Measurements from ENCODE around the gene PIK3R5.
"Not testable (repeated sequence)": the region's sequence is repeated elsewhere in the genome, so short reads cannot be mapped to it uniquely, and the experiment has no call there.

The PIK3R5 gene

GRCh38 chr17:8887301-8887700 lies 78.2 kb downstream of the PIK3R5 start:
- in situ Hi-C loops (cut with MboI; ENCODE audit: low sequenced_read_pairs, unreplicated experiment), result no loop called here
- no peak for DNase-seq (ENCODE audit: low spot score)
- TF ChIP-seq, protein P1, sequence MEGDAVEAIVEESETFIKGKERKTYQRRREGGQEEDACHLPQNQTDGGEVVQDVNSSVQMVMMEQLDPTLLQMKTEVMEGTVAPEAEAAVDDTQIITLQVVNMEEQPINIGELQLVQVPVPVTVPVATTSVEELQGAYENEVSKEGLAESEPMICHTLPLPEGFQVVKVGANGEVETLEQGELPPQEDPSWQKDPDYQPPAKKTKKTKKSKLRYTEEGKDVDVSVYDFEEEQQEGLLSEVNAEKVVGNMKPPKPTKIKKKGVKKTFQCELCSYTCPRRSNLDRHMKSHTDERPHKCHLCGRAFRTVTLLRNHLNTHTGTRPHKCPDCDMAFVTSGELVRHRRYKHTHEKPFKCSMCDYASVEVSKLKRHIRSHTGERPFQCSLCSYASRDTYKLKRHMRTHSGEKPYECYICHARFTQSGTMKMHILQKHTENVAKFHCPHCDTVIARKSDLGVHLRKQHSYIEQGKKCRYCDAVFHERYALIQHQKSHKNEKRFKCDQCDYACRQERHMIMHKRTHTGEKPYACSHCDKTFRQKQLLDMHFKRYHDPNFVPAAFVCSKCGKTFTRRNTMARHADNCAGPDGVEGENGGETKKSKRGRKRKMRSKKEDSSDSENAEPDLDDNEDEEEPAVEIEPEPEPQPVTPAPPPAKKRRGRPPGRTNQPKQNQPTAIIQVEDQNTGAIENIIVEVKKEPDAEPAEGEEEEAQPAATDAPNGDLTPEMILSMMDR (IDR thresholded peaks at IDR 0.05; ENCODE audit: borderline replicate concordance, control extremely low read depth, extremely low read depth, insufficient read depth, missing control alignments), result no peak

DNA sequence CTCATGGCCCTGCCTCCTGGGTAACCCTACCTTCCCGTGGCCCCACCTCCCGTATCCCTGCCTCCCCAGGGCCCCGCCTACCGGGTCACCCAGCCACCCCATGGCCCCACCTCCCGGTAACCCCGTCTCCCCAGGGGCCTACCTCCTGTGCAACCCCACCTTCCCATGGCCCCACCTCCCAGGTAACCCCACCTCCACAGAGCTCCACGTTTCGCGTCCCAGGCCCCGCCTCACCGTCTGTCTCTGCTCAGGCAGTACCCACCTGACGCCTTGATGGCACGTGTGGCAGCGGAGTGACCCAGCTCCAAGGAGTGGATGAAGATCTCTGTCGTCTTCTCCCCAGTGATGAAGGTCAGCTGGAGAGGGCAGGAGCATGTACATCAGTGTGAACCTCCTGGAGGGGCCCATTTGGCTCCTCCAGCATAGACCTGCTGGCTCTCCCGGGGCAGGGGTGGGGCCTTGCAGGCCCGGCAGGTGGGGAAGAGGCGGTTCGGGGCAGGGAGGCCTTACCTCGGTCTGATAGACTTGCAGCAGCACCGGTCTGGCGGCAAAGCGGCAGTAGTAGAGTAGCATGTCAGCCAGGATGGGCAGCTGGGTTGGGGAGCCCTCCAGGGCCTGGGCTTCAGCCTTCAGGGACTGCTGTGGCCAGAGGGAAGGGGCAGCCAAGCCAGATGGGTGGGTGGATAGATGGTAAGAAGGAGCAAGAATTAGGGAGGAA lies 79.4 kb downstream of the PIK3R5 start:
- TF ChIP-seq, protein P1 (IDR thresholded peaks at IDR 0.05; ENCODE audit: borderline replicate concordance, control extremely low read depth, extremely low read depth, insufficient read depth, missing control alignments), result no peak
- no peak for DNase-seq (ENCODE audit: low spot score)
- in situ Hi-C loops (cut with MboI; ENCODE audit: low sequenced_read_pairs, unreplicated experiment), result no loop called here

DNA sequence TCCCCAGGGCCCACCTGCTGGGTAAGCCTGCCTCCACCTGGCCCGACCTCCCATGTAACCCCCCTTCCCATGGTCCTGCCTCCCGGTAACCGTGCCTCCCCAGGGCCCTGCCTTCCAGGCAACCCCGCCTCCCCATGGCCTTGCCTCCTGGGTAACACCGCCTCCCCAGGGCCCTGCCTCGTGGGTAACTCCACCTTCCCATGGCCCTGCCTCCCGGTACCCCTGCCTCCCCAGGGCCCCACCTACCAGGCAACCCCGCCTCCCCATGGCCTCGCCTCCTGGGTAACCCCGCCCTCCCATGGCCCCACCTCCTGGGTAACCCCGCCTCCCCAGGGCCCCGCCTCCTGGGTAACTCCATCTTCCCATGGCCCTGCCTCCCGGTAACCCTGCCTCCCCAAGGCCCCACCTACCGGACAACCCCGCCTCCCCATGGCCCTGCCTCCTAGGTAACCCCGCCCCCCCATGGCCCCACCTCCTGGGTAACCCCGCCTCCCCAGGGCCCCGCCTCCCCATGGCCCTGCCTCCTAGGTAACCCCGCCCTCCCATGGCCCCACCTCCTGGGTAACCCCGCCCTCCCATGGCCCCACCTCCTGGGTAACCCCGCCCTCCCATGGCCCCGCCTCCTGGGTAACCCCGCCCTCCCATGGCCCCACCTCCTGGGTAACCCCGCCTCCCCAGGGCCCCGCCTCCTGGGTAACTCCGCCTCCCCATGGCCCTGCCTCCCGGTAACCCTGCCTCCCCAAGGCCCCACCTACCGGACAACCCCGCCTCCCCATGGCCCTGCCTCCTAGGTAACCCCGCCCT lies 80.1 kb downstream of the PIK3R5 start:
- peak; percentile 66 for DNase-seq (ENCODE audit: low spot score)

DNA sequence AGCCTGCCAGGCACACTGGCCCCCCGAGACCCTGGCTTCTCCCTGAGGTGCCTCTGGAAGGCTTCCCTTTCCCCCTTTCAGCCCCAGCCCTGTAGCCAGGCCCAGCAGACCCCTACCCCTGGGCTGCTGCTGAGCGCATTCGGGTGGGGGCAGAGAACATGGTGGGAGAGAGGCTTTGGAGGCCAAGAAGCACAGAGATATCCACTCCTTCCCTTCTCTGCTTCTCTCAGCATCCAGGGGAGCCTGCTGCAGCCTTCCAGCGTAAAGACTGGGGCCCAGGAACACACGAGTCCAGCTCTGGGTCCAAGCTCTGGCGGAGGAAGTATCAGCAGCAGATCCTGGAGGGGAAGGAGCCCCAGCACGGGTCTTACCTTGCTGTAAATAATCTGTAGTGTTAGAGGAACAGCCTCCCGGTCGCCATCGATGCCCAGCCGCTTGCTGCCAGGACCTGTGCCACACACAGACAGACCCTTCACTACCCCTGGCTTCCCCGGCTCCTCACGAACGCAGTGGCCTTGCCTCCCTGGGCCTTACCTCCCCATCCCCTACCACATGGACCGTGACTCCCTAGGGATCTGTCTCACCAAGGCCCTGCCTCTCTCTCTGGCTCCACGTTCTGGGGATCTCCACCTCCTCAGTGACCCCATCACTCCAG lies 81.0 kb downstream of the PIK3R5 start:
- TF ChIP-seq, protein P1 (IDR thresholded peaks at IDR 0.05; ENCODE audit: borderline replicate concordance, control extremely low read depth, extremely low read depth, insufficient read depth, missing control alignments), result no peak
- in situ Hi-C loops (cut with MboI; ENCODE audit: low sequenced_read_pairs, unreplicated experiment), result no loop called here
- DNase-seq (ENCODE audit: low spot score), result no peak

More for the DNA sequence above, 80.1 kb downstream of the PIK3R5 start:
- in situ Hi-C loops (cut with MboI; ENCODE audit: low sequenced_read_pairs, unreplicated experiment), result not testable (repeated sequence)

GRCh38 chr17:8883353-8883752 lies 82.2 kb downstream of the PIK3R5 start:
- in situ Hi-C loops (cut with MboI; ENCODE audit: low sequenced_read_pairs, unreplicated experiment), result no loop called here
- TF ChIP-seq, protein P1 (IDR thresholded peaks at IDR 0.05; ENCODE audit: borderline replicate concordance, control extremely low read depth, extremely low read depth, insufficient read depth, missing control alignments), result no peak

GRCh38 chr17:8881606-8882005 lies 83.9 kb downstream of the PIK3R5 start:
- in situ Hi-C loops (cut with MboI; ENCODE audit: low sequenced_read_pairs, unreplicated experiment), result no loop called here
- TF ChIP-seq, protein P1 (IDR thresholded peaks at IDR 0.05; ENCODE audit: borderline replicate concordance, control extremely low read depth, extremely low read depth, insufficient read depth, missing control alignments), result no peak
- no peak for DNase-seq (ENCODE audit: low spot score)

More at GRCh38 chr17:8883353-8883752, 82.2 kb downstream of the PIK3R5 start:
- no peak for DNase-seq (ENCODE audit: low spot score)
